Central memory CD4-positive, alpha-beta T cell (primary cell): ENCODE data around the gene VN1R5.
"Not testable (repeated sequence)": the region's sequence is repeated elsewhere in the genome, so short reads cannot be mapped to it uniquely, and the experiment has no call there.

Experiments
- DNase-seq: peaks from one replicate; pipeline ENCODE4 v3.0.0; 2022

Gene VN1R5

GRCh38 chr1:247274605-247275256 lies 18.9 kb downstream of the VN1R5 start:
- DNase-seq, result no peak

GRCh38 chr1:247277191-247277590 lies 21.3 kb downstream of the VN1R5 start:
- DNase-seq, result no peak

- DNase-seq, result no peak
These were observed 25.2 kb downstream of the VN1R5 start for GRCh38 chr1:247281001-247281574.

- DNase-seq, result no peak
These were observed 30.3 kb downstream of the VN1R5 start for GRCh38 chr1:247286134-247286670.

GRCh38 chr1:247287460-247287859 lies 31.6 kb downstream of the VN1R5 start:
- DNase-seq, result no peak

- no peak for DNase-seq
These were observed 32.5 kb downstream of the VN1R5 start for GRCh38 chr1:247288341-247288740.

- not testable (repeated sequence) for DNase-seq
These were observed 33.5 kb downstream of the VN1R5 start for GRCh38 chr1:247289274-247289892.

GRCh38 chr1:247290576-247290975 lies 34.7 kb downstream of the VN1R5 start:
- no peak for DNase-seq

- no peak for DNase-seq
These were observed 35.3 kb downstream of the VN1R5 start for GRCh38 chr1:247291161-247291560.

- DNase-seq, result no peak
These were observed 36.1 kb downstream of the VN1R5 start for GRCh38 chr1:247291833-247292561.

GRCh38 chr1:247293047-247293446 lies 37.2 kb downstream of the VN1R5 start:
- no peak for DNase-seq

- no peak for DNase-seq
These were observed 38.4 kb downstream of the VN1R5 start for GRCh38 chr1:247294282-247294681.

GRCh38 chr1:247295274-247295684 lies 39.4 kb downstream of the VN1R5 start:
- DNase-seq, result no peak

GRCh38 chr1:247295746-247296145 lies 39.9 kb downstream of the VN1R5 start:
- DNase-seq, result no peak

- no peak for DNase-seq
These were observed 40.8 kb downstream of the VN1R5 start for GRCh38 chr1:247296599-247297180.

- DNase-seq, result no peak
These were observed 41.6 kb downstream of the VN1R5 start for GRCh38 chr1:247297263-247298123.

- no peak for DNase-seq
These were observed 42.2 kb downstream of the VN1R5 start for GRCh38 chr1:247298124-247298481.

- no peak for DNase-seq
These were observed 42.8 kb downstream of the VN1R5 start for GRCh38 chr1:247298701-247299100.

- DNase-seq, result no peak
These were observed 44.0 kb downstream of the VN1R5 start for GRCh38 chr1:247299723-247300381.

GRCh38 chr1:247300491-247301175 lies 44.8 kb downstream of the VN1R5 start:
- DNase-seq, result no peak

- DNase-seq, result no peak
These were observed 45.3 kb downstream of the VN1R5 start for GRCh38 chr1:247301176-247301540.
